Sigmoid colon (tissue), 4 donors: Measurements from ENCODE around the gene CPA3.

Source experiments
- CTCF ChIP-seq, 4 experiments: fragments of 450-650 bp in 3 of 4; fragments of 200-600 bp in 1 of 4; IDR thresholded peaks; one replicate each; pipeline ENCODE4 v1.5.1; 2016 to 2019; ENCODE audit warnings: antibody characterized with exemption in 4 of 4, mild to moderate bottlenecking in 3 of 4, moderate library complexity in 2 of 4
- EP300 ChIP-seq, 4 donors: sonication (generic); formaldehyde crosslinking; IDR thresholded peaks; one replicate each; pipeline ENCODE4 v1.6.1; 2017; ENCODE audit warnings: antibody characterized with exemption in 4 of 4
- POLR2A ChIP-seq, 2 donors: fragments of 450-650 bp; IDR thresholded peaks; one replicate each; pipeline ENCODE4 v1.6.1; 2016; ENCODE audit warnings: antibody characterized with exemption in 2 of 2, mild to moderate bottlenecking in 2 of 2, moderate library complexity in 2 of 2

GRCh38 chr3:148881286-148881685 lies 16.2 kb downstream of the CPA3 start:
- TF ChIP-seq CTCF (IDR thresholded peaks at IDR 0.05) (no peak), EP300 (IDR thresholded peaks at IDR 0.05) (no peak), POLR2A (IDR thresholded peaks at IDR 0.05) (no peak)
